Fibroblast of mammary gland (primary cell): ENCODE data around the gene NR2E1.

Experiments used
- DNase-seq: peaks from one replicate; pipeline ENCODE4 v3.0.0-alpha.2; 2010; ENCODE audit warnings: low read depth
- H3K4me3 ChIP-seq: 2 replicates; pipeline ENCODE4 v1.5.1; 2011; ENCODE audit warnings: low read depth, mild to moderate bottlenecking, low read length, moderate library complexity; ENCODE audit not compliant: control insufficient read depth
- CTCF ChIP-seq: conservative IDR thresholded peaks from 2 replicates; pipeline ENCODE4 v1.5.1; 2011; ENCODE audit warnings: low read depth, low read length, inconsistent platforms; ENCODE audit not compliant: control insufficient read depth, insufficient read depth

NR2E1 gene

DNA sequence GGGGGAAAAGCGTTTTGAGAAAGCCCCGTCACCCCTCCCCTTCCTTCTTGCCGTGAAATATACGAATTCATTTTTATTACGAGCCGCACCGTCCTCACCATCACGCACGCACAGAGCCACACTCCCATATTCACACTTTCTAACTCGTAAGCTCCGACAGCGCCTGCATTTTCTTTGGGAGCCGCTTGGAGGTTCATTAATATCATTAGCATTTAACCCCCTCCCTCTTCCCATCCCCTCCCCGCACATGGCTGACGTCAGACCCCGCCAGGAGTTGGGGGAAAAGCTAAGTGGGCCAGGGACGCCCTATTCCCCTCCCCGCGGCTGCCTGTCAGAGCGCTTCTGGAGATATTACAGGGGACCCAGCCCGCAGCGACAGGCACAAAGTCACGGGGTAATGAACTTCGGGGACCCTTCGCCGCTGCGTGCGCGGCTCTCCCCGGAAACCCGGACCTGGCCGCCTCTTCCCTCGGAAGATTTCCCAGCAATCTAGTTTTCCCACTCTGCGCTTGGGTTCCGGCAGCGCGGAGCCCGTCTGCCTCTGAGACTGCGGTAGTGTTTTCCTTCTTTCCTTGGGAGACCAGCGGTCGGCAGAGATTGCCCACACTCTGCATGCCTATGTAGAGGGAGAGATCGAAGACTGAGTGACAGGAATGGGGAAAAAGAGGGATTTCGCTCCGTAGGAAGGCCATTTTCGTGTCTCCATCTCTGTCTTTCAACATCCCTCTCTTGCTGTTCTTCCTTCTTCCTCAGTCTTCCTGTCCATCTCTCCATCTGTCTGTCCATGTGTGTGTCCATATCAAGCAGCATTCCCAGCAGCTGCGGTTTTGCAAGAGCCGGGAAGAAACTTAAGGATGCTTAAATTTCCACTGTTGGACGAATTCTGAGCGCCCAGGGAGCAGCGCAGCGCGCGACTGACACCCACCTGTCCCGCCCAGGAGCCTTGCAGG, at the start of gene NR2E1:
Gene NR2E1 (plus strand): TSS at position 309 of the 950 bp plus-strand sequence. CDS start 744 bp downstream, outside the sequence.
- peak; percentile 22 for DNase-seq
- no peak for TF ChIP-seq CTCF
- H3K4me3 ChIP-seq = no peak within 1 kb of the TSS

DNA sequence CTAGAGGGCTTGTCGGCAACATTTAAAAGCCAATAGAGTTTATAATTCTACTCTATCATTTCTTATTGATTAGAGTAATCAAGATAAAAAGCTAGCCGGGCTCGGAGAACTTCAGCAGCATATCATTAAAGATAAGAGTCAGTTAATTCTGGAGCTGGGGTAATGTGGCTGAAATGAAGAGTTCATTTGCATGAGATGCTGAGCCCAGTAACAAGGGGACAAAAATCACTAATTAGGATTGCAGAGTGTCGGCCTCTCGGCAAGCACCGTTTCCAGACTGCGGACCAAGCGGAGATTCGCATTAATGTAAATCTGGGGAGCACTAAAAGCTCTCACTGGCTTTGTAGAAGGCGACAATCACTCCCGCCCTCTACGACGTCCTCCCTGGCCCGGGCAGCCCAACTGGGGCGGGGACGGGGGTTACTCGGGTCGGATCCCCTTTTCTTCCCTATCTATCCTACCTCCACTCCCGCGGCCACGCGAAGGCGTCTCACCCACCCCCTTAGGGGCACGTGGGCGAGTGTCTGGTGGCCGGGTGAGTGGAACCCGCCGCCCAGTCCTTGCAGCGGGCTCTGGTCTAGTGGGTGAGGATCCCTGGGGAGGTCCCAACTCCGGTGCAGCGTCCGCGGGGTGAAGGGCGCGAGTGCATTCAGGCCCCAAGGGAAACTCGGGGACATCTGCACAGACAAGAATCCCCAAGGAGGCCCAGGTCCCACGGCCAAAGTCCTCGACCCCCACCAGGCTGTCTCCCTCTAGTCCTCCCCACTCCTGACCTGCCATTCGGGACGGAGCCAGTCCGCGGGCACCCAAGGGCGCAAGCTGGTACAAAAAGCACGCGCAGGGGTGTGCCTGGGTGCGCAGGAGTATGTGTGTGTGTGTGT, 49.0 kb upstream of the NR2E1 start:
- DNase-seq = no peak
- no peak for TF ChIP-seq CTCF
- H3K4me3 ChIP-seq = no peak overlapping the region

DNA sequence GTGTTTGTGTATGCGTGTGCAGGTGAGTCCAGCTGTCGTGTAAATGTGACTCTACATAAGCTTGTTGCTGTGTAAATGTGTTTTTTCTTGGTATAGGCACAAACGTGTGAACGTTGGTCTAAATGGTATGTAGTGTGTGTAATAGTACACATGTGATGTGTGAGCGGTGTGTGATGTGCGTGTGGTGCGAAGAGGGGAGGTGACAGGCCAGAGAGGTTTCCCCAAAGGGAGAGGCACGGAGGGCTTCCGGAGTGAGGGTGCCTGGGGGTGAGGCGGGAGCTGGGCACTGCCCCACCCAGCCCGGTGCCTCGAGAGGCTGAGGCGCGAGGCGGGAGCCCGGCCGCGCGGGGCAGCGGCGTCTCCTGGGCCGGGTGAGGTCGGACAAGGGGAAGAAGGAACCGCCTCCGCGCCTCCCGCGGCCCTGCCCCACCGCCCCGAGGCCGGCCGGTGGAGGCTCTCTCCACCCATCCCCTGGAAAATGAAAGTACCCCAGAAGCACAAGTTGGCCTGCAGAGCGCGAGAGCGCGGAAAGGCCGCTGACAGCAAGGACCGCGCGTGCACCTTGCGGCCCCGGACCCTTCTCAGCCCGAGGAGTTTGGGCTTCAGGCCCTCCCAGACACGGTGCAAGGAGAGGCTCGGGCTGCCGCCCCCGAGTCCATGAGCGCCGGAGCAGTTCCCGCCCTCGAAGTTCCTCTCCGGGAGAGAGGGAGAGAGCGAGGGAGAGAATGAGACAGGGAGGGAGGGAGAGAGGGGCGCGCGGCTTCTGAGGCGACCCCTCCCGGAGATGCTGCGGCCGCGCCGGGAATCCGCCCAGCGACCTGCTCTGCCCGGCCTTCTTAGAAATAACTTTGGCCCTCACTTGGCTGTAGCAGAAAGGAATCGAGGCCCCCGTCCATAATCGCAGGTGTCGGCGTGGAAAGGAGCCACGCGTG, 48.1 kb upstream of the NR2E1 start:
- TF ChIP-seq CTCF = no peak
- peak overlapping the region; percentile 50 for H3K4me3 ChIP-seq
- peak; percentile 17 for DNase-seq

DNA sequence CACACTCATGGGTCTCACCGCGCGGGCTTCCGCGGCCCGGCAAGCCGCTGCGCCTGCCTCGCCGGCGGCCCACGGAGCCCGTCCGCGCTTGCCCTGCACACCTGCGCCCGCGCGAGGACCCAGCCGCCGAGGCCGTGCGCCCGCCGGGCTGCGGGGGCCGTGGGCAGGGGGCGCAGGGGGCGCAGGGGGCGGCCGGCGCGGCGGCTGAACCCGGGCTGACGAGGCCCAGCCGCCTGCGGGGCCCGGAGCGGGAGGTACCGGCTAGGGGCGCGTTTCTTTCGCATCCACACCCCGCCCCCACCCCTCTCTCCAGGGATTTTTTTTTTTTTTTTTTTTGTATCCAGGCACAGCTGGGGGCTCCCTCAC, 47.5 kb upstream of the NR2E1 start:
- DNase-seq = no peak
- no peak overlapping the region for H3K4me3 ChIP-seq
- no peak for TF ChIP-seq CTCF

GRCh38 chr6:108118810-108119768, 46.7 kb upstream of the NR2E1 start:
- peak; percentile 8 for DNase-seq
- no peak for TF ChIP-seq CTCF
- H3K4me3 ChIP-seq = peak overlapping the region; percentile 38
